ENCODE results near the gene LRCOL1.

- TF ChIP-seq CTCF (IDR thresholded peaks at IDR 0.05; ENCODE audit: low read length) (no peak), EZH2 (IDR thresholded peaks at IDR 0.05; ENCODE audit: borderline replicate concordance, low read length) (no peak)
Measured at GRCh38 chr12:132562489-132563021, 47.8 kb downstream of the LRCOL1 start.
